ELR (cell line): ENCODE data around the gene GPATCH4.

Experiments used
- DNase-seq: peaks from one replicate; pipeline ENCODE4 v3.0.0-alpha.2; 2015; ENCODE audit warnings: low read depth

Gene GPATCH4

DNA sequence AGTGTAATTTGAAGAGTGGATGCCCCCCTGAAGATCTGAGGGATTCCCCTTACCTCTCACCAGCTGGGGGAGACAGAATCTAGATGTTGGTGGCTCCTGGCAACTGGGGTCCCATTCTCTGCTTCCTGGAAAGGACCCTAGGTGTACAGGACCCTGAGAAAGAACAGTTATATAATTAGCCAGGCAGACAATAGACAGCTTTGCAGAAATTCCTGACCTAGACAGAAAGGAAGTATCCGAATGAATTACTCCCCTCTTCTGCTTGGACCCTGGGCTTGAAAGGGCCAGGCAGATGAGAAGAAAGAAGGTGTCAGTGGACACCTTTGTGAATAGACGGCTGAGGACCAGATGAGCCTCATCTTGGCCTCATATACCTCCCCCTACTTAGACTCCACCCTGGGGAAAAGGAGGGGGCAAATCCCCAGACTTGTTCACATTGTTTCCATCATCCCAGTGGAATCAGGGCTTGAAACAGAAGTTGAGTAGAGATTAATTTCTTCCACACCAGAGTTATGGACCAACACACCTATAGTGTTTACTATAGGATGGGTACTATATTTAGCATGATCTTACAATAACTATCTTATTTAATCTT, 27.1 kb downstream of the GPATCH4 start:
- DNase-seq, result no peak

GRCh38 chr1:156572663-156573018, 28.6 kb downstream of the GPATCH4 start:
- DNase-seq, result no peak

- DNase-seq, result peak; percentile 86
Measured at GRCh38 chr1:156571919-156572662, 29.2 kb downstream of the GPATCH4 start, which contains the start of gene IQGAP3. Gene IQGAP3 (minus strand): TSS chr1:156572565. CDS start chr1:156572529, 36 bp downstream.

GRCh38 chr1:156571261-156571852, 29.9 kb downstream of the GPATCH4 start:
- DNase-seq, result peak; percentile 90

DNA sequence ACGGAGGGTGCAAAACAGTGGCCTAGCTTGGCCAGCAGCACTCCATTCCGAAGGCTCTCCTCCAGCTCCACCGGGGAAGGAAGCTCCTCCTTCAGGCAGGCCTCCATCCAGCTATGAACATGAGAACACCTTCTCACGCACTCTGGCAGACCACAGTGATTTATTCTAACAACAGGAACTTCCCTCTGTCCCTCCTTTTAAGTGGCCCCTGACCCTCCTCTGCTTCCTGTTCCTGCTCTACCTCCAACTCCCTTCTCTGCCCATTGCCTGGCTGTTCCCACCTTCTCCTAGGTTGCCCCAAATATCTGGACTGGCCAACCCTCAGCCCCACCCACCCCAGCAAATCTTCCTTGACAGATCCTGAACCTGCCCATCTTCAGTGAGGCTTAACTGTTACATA, 34.8 kb downstream of the GPATCH4 start:
- DNase-seq, result no peak

- DNase-seq, result no peak
Measured at GRCh38 chr1:156565519-156565918, 35.8 kb downstream of the GPATCH4 start.

GRCh38 chr1:156560585-156561163, 40.6 kb downstream of the GPATCH4 start:
- no peak for DNase-seq

DNA sequence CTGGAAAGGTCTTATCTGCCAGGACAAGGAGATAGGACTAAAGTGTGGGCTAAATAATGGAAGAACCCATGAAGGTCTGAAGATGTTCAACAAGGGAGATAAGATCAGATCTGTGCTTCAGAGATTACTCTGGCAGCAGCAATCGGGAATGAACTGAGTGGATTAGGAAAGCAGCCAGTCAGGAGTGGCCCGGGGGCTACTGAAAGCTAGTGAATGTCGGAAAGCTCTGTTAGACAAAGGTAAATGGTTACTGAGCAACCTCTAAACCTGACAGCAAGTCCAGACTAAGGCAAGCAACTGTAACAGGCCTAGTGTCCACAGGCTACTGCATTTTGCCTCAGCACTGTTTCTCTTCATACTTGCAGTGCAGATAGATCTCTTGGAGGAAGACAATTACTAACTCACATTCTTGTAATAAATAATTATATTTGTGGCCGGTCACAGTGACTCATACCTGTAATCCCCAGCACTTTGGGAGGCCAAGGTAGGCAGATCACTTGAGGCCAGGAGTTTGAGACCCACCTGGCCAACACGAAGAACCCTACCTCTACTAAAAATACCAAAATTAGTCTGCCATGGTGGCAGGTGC, 41.4 kb downstream of the GPATCH4 start:
- DNase-seq, result peak; percentile 25

DNA sequence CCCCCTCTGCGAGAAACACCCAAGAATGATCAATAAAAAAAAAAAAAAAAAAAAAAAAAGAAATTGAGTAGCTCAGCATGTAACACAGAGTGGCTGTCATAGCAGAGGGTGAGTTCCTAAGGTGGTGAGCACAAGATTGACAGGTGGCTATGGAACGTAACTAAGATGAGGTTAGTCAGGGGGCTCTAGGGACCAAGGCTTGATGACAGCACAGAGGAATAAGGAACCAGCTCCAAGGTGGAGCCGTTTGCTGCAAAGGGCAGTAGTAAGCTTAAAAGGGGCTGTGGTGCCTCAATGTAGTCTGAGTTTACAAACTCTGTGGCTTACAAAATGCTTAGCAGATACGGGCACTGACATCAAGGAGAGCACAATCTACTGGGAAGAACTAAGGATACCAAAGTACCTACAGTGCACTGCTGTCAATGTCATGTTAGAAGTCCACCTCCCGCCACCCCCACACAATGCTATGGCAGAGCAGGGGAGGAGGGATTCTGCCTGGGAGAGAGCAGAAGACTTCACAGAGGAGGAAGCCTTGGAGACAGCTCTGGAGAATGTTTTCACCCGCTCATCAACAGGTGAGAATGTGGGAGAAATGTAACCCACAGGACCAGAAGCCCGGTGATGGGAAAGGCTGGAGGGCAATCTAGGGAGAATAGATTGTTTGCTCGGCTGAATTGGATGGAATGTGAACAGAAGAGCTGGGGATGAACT, 42.0 kb downstream of the GPATCH4 start:
- no peak for DNase-seq

- no peak for DNase-seq
Measured at GRCh38 chr1:156556354-156556753, 44.9 kb downstream of the GPATCH4 start.

- DNase-seq, result no peak
Measured at GRCh38 chr1:156555715-156556114, 45.6 kb downstream of the GPATCH4 start.

GRCh38 chr1:156554971-156555370, 46.3 kb downstream of the GPATCH4 start:
- no peak for DNase-seq

DNA sequence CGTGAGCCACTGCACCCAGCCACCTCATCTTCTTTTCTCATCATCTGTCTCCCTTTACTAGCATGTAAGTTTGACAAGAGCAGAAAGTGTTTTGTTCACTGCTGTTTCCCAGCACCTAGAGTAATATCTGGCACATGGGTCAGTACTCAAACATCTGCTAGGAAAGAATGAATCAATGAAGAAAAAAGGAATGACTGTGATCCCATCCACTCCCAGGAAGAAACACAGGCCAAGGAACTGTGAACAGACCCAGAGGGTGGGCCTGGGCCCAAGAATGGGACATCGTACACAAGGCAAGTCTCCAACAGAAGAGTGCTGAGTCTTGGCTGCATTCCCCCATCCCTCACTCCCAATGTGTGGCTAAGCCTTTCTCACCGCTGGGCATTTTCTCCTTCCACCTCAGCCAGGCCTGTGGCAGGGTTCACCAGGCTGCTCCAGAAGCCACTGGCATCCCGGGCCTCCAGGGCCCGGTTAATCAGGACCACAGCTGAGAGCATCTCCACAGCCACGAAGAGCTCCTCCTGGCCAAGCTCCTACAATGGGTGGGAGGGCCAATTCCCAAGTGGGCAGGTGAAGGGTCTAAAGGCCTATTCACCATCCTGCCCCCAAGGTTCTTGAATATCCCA, 47.3 kb downstream of the GPATCH4 start:
- no peak for DNase-seq

- DNase-seq, result peak; percentile 17
Measured at GRCh38 chr1:156552937-156553336, 48.3 kb downstream of the GPATCH4 start.

- no peak for DNase-seq
Measured at GRCh38 chr1:156552518-156552917, 48.8 kb downstream of the GPATCH4 start.

GRCh38 chr1:156551869-156552268, 49.4 kb downstream of the GPATCH4 start:
- peak; percentile 79 for DNase-seq

DNA sequence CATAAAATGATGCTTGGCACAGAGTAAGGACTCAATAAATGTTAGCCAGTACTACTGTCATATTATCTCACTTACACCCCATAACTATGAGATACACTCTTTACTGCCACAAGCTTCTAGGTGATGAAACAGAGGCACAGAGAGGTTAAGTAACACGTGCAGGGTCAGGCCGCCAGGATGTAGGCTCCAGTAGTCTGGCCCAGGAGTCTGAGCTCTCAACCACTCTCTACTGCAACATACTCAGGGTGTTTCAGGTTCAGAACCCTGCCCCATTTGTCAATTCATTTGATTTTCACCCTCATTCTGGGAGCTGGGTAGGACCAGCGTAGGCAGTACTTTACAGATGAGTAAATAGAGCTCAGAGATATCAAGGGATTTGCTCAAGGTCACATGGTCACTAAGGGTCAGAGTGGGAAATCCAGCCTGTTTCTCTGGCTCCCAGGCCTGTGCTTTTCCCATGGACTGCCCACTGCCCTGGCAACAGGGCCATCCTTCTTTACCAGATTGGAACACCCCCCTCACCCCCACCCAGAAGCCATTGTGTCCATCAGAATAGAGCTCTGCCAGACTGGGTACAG, 50.1 kb downstream of the GPATCH4 start:
- no peak for DNase-seq

- no peak for DNase-seq
Measured at GRCh38 chr1:156550346-156550745, 50.9 kb downstream of the GPATCH4 start.

DNA sequence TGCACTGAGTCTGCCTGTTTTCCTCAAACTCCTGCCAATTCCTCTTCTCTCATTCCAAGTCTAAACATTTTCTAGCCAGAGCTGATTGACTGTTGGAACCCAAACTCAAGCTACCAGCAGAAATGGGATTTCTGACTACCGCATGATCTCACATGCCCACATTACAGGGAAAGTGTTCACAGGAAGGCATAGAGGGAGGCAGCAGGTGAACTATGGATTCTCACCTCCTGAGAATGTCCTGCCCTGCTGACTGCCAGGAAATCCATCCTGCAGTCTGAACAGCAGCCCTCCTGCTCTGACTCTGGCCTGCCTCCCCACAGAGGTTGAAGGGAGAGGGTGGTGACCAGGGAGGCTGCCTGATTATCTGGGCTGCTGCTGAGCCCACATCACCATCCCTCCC, 51.4 kb downstream of the GPATCH4 start:
- no peak for DNase-seq

- no peak for DNase-seq
Measured at GRCh38 chr1:156549390-156549789, 51.9 kb downstream of the GPATCH4 start.

DNA sequence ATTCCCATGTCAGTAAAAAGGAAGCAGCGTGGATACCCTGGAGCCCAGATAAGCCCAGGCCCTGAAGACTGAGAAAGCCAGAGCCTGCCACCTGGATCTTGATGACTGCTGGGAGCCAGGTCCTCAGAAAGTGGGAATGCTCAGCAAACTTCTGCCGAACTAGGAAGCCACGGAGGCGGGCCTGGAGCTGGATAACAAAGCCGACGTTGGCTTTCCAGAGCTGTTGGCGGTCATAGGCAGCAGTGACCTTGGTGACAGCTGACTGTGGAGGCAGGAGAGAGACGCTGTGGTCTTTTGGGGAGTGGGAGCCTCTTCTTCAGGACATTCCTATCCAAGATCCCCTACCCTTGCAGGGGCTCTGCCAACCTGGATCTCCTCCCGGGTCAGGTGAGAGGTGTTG, 53.3 kb downstream of the GPATCH4 start:
- no peak for DNase-seq
